Kasumi-1 (cell line): ENCODE measurements around the gene PDE8A.

Source experiments
- DNase-seq, 2 experiments: peaks; one replicate each; lab custom pipeline; 2025; lab: John Stamatoyannopoulos, UW

PDE8A gene

GRCh38 chr15:85091990-85092389 lies 110.3 kb downstream of the PDE8A start:
- no peak for DNase-seq

DNA sequence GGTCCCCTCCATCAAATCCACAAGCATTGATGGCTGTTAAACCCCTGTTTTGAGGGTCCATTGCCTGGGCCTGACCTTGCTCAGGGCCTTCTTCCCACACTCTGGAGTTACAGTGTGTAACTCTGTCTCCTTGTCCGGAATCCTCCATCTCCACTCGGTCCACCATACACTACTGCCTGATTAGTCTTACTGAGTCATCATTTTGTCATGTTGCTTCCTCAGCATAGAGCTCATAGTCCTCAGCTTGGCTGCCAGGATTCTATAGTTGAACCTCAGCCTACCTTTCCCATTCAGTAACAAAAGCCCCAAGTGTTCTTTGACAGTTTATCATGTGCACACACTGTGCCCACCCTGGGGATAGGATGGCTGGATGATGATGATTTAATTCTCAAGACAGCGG lies 113.0 kb downstream of the PDE8A start:
- no peak for DNase-seq

DNA sequence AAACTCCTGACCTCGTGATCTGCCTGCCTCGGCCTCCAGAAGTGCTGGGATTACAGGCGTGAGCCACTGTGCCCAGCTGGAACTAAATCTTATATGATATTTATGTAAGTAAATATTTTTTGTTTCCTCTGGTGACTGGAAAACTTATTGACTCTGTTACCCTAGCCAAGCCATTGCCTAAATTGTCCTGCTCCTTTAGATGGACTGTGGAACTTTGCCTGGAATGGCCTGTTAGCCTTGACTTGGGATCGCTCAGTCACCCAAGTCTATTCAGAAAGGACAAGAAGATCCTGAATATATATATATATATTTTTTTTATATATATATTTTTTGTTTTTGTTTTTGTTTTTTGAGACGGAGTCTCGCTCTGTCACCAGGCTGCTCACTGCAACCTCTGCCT lies 113.9 kb downstream of the PDE8A start:
- DNase-seq, result no peak

DNA sequence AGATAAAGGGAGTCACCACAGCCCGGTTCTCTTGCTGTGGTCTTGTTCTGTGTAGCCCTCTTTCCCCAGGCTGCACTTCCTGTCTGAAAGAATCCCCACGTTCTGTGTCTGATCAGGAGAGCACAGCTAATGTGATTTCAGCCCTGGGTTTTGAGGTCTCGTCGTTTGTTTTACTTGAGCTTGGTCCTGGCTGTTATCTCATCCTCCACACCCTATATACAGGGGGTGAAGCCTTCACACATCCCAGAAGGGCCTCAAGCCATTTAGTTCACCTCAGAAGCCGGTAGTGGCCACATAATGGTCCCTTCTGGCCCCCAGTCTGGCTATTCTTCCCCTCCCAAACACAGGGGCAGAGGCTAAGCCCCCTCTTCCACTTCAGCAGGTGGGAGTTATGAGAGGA lies 115.6 kb downstream of the PDE8A start:
- no peak for DNase-seq

DNA sequence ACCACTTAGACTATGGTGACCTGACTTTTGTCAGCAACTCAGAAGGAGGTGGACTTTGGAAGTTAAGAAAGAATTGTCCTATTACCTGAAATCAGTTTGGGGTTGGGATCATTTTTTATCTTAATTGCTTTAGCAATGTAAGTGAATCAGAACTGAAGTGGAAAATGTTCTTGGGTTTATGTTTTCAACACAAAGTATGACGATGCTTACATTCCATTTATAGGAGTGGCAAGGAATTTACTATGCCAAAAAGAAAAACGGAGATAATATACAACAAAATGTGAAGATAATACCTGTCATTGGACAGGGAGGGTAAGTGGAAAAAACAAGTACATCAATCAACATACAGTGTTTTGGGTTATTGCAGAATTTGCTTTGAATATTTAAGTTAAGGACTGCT lies 116.1 kb downstream of the PDE8A start:
- no peak for DNase-seq

DNA sequence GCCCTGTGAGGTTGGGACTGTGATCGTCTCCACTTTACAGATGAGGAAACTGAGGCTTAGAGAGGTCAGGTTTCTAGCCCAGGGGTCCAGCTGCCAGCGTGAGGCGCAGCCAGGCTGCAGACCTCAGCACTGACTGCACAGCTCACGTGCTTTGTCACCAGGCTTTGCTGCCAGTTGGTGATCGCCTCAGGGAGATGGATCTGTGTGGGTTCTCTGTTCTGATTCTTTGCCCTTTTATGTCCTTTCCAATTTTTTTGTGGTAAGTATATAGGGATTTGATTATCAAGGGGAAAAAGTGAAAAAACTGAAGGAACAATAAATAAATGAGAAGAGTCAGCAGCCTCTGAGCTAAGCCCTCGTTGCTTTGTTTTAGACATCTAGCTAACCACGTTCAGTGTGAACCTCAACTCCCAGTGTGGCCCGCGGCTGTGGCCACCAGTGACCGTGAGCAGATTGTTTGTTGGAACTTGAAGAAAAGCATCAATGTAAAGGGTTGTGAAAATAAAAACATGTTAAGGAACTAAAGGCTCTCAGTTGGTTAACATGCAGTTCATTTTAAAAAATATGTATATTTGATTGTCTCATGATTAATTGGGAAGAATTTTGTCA lies 117.6 kb downstream of the PDE8A start:
- no peak for DNase-seq

- peak; percentile 45 to 53 for DNase-seq
These were observed 118.7 kb downstream of the PDE8A start for GRCh38 chr15:85100186-85100937.

GRCh38 chr15:85104584-85104983 lies 122.9 kb downstream of the PDE8A start:
- no peak for DNase-seq

GRCh38 chr15:85108136-85108535 lies 126.5 kb downstream of the PDE8A start:
- no peak for DNase-seq

- no peak for DNase-seq
These were observed 127.7 kb downstream of the PDE8A start for GRCh38 chr15:85109333-85109732.

GRCh38 chr15:85112997-85113396 lies 131.3 kb downstream of the PDE8A start:
- DNase-seq, result no peak

- DNase-seq, result no peak
These were observed 133.2 kb downstream of the PDE8A start for GRCh38 chr15:85114886-85115285.

GRCh38 chr15:85116066-85116465 lies 134.4 kb downstream of the PDE8A start:
- DNase-seq, result no peak

GRCh38 chr15:85116494-85116893 lies 134.8 kb downstream of the PDE8A start:
- no peak for DNase-seq

- no peak for DNase-seq
These were observed 135.4 kb downstream of the PDE8A start for GRCh38 chr15:85116925-85117646.

- no peak for DNase-seq
These were observed 136.5 kb downstream of the PDE8A start for GRCh38 chr15:85118173-85118572.

GRCh38 chr15:85118581-85118980 lies 136.9 kb downstream of the PDE8A start:
- DNase-seq, result no peak

DNA sequence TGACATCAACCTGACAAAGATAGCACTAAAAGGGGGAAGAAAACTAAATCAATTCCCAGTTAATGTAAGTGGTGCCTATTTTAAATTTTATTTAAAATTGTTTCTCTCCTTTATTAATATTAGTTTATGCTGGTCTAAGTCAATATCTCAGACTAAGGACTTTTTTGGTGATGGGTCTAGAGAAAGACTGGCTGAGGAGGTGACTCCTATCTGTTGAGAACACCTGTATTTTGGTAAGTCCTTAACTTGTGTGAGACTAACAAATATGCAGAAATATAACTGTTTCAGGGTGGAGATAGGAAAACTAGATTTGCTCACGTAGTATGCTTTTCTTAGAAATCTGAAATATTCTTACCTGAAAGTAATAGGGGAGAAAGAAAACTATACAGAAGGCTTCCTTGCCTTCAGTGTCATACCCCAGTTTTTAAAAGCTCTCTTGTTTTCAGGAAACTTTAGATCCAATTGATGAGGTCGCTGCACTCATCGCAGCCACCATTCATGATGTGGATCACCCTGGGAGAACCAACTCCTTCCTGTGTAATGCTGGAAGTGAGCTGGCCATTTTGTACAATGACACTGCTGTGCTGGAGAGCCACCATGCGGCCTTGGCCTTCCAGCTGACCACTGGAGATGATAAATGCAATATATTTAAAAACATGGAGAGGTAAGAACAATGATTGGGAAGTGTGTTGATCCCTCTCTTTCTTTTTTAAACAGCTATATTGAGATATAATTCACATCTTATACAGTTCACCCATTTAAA lies 138.9 kb downstream of the PDE8A start:
- DNase-seq, result no peak

GRCh38 chr15:85124173-85124572 lies 142.5 kb downstream of the PDE8A start:
- no peak for DNase-seq

GRCh38 chr15:85125056-85125661 lies 143.5 kb downstream of the PDE8A start:
- DNase-seq, result no peak

DNA sequence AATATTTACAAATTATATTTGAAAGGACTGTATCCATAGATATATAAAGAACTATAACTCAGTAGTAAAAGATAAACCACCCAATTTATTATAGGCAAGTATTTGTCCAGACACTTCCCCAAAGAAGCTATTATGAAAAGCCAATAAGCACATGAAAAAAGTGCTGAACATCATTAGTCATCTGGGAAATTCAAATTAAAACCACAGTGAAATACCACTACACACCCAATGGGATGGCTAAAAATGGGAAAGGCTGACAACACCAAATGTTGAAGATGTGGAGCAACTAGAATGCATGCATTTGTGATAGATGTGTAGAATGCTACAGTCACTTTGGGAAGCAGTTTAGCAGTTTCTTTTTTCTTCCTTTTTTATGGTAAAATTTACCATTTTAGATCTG lies 147.0 kb downstream of the PDE8A start:
- no peak for DNase-seq

DNA sequence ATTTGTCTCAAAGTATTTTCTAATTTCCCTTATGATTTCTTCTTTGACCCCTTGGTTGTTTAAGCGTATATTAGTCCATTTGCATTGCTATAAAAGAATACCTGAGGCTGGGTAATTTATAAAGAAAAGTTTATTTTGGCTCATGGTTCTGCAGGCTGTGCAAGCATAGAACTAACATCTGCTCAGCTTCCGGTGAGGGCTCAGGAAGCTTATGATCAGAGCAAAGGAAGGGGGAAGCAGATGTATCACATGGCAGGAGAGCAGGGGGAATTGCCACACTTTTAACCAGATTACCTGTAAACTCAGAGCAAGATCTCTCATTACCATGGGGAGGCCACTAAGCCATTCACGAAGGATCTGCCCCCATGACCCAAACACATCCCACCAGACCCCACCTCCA lies 148.2 kb downstream of the PDE8A start:
- peak; percentile 13 to 22 for DNase-seq
